ENCODE data around the gene IKZF1. TPM values are rescaled to one million over a fixed set of nuclear protein-coding genes. Genes with fewer than 3 reads are reported as not detected.
A peak's percentile ranks its signal among the peaks of the same experiment; 100 is the strongest.

IKZF1 gene
- total RNA-seq, 3 donors from 2014 or later, result 14.2 to 21.4 (median 21.3) TPM

GRCh38 chr7:50315739-50316671 is 11.5 kb downstream of the IKZF1 start:
- Histone ChIP-seq H3K4me1 (no peaks in the 10 kb centered on the region), H3K27me3 (peaks cover 0 to 4% of the 10 kb centered on the region in 2 donors), H3K4me3 (no peak overlapping the region), H3K9me3 (no peaks in the 10 kb centered on the region), H3K27ac (peak overlapping the region in 1 of 2 donors; percentile 19), H3K36me3 (no peaks in the 10 kb centered on the region)
- no peak for DNase-seq (ENCODE audit: low spot score in 2 of 2)
- intact Hi-C loops (cut with DNase I; ENCODE audit: low total_unique reads), result no loop called here
- TF ChIP-seq POLR2A (IDR thresholded peaks at IDR 0.05) (no peak), CTCF (IDR thresholded peaks at IDR 0.05) (no peak), POLR2AphosphoS5 (IDR thresholded peaks at IDR 0.05) (no peak)

GRCh38 chr7:50317221-50317678 is 12.7 kb downstream of the IKZF1 start:
- no peak overlapping the region for H3K4me3 ChIP-seq
- no peaks in the 10 kb centered on the region for H3K4me1 ChIP-seq
- intact Hi-C loops (cut with DNase I; ENCODE audit: low total_unique reads), result no loop called here
- H3K27ac ChIP-seq, result no peak overlapping the region
- H3K9me3 ChIP-seq, result no peaks in the 10 kb centered on the region
- TF ChIP-seq CTCF (IDR thresholded peaks at IDR 0.05), result no peak
- no peak for TF ChIP-seq POLR2A (IDR thresholded peaks at IDR 0.05)
- TF ChIP-seq POLR2AphosphoS5 (IDR thresholded peaks at IDR 0.05), result no peak
- peaks cover 0 to 4% of the 10 kb centered on the region in 2 donors for H3K27me3 ChIP-seq
- no peaks in the 10 kb centered on the region for H3K36me3 ChIP-seq
- DNase-seq (ENCODE audit: low spot score in 2 of 2), result no peak

- peak overlapping the region in 1 of 2 donors; percentile 32 for H3K27ac ChIP-seq
- no peak for DNase-seq (ENCODE audit: low spot score in 2 of 2)
These were observed 13.5 kb downstream of the IKZF1 start for GRCh38 chr7:50317697-50318669.

GRCh38 chr7:50321487-50322067 is 17.1 kb downstream of the IKZF1 start:
- TF ChIP-seq POLR2A (IDR thresholded peaks at IDR 0.05), result no peak
- no peak for TF ChIP-seq CTCF (IDR thresholded peaks at IDR 0.05)
- no peak for TF ChIP-seq POLR2AphosphoS5 (IDR thresholded peaks at IDR 0.05)
- intact Hi-C loops (cut with DNase I; ENCODE audit: low total_unique reads), result loop anchor here (10.0 kb wide), 1 partner anchor 1443 kb away; no protein-coding TSS in a partner anchor
- DNase-seq (ENCODE audit: low spot score in 2 of 2), result no peak
- Histone ChIP-seq H3K4me1 (no peaks in the 10 kb centered on the region), H3K4me3 (no peak overlapping the region), H3K27me3 (peaks cover 0 to 4% of the 10 kb centered on the region in 2 donors), H3K36me3 (no peaks in the 10 kb centered on the region), H3K27ac (no peak overlapping the region), H3K9me3 (no peaks in the 10 kb centered on the region)

More at GRCh38 chr7:50317697-50318669, 13.5 kb downstream of the IKZF1 start:
- H3K36me3 ChIP-seq, result no peaks in the 10 kb centered on the region
- H3K27me3 ChIP-seq, result peaks cover 0 to 4% of the 10 kb centered on the region in 2 donors
- no peak overlapping the region for H3K4me3 ChIP-seq
- intact Hi-C loops (cut with DNase I; ENCODE audit: low total_unique reads), result no loop called here
- no peaks in the 10 kb centered on the region for H3K9me3 ChIP-seq
- H3K4me1 ChIP-seq, result no peaks in the 10 kb centered on the region
- TF ChIP-seq POLR2A (IDR thresholded peaks at IDR 0.05) (no peak), POLR2AphosphoS5 (IDR thresholded peaks at IDR 0.05) (no peak), CTCF (IDR thresholded peaks at IDR 0.05) (no peak)
